HCT116 (cell line): ENCODE data around the gene CASKIN2. TPM values are rescaled to one million over a fixed set of nuclear protein-coding genes. Genes with fewer than 3 reads are reported as not detected.

Source experiments
- ATAC-seq: fragments of 200-7000 bp; cut with Tn5 transposase; 2 replicates; pipeline ENCODE4 v1.9.1; 2020; ENCODE audit warnings: mild to moderate bottlenecking, moderate library complexity
- BruUV-seq: library from RNA; stranded (reverse); fragments of 400-500 nt; replicated peaks from 2 replicates; lab custom pipeline; 2021; lab: Mats Ljungman, UMichigan
- CTCF ChIA-PET: fragments of 300-600 bp; sonication (Branson Sonifier 250); formaldehyde crosslinking; loops from one replicate; lab custom pipeline; 2021; ENCODE audit warnings: antibody characterized with exemption; lab: Charles Lee
- POLR2A ChIA-PET: fragments of 300-600, 350-600 bp; sonication (Branson Sonifier 250); formaldehyde crosslinking; loops from one replicate; lab custom pipeline; 2021; ENCODE audit warnings: antibody characterized with exemption; lab: Charles Lee
- RAD21 ChIA-PET, 2 experiments: fragments of 300-600 bp; sonication (Branson Sonifier 250); formaldehyde crosslinking; loops; one replicate each; lab custom pipeline; 2023; ENCODE audit warnings: low total read pairs in 2 of 2; ENCODE audit not compliant: uncharacterized antibody in 2 of 2, unreplicated experiment in 2 of 2, low non-redundant PET in 1 of 2; lab: Charles Lee
- DNase-seq: peaks from one replicate; pipeline ENCODE4 v3.0.0-alpha.2; 2010; ENCODE audit warnings: low read depth, low spot score
- H2AFZ ChIP-seq: fragments of 200-600 bp; shearing (Covaris generic), sonication (generic); 2 replicates; pipeline ENCODE4 v1.6.1; 2017; ENCODE audit warnings: low read depth, mixed run types, mixed read lengths, antibody characterized with exemption, low read length; ENCODE audit not compliant: poor library complexity, severe bottlenecking
- H3K27ac ChIP-seq: 2 replicates; pipeline ENCODE4 v1.5.1; 2012; ENCODE audit warnings: low read depth, low read length
- H3K27me3 ChIP-seq: fragments of 200-600 bp; sonication (generic); 2 replicates; pipeline ENCODE4 v1.6.1; 2016; ENCODE audit warnings: mixed run types, low read length, mixed read lengths; ENCODE audit not compliant: insufficient read depth
- H3K36me3 ChIP-seq, 2 experiments: fragments of 200-500 bp in 1 of 2; fragments of 200-600 bp in 1 of 2; sonication (Bioruptor generic) in 1 of 2; sonication (generic) in 1 of 2; 2 replicates each; pipeline versions ENCODE4 v1.5.1 to v1.6.1; 2014 to 2016; ENCODE audit warnings: low read length in 2 of 2, inconsistent platforms in 1 of 2, mixed read lengths in 1 of 2, mixed run types in 1 of 2; ENCODE audit not compliant: insufficient read depth in 2 of 2, control insufficient read depth in 1 of 2
- H3K4me1 ChIP-seq, 2 experiments: fragments of 200-600 bp in 1 of 2; sonication (generic) in 1 of 2; 2 replicates each; pipeline versions ENCODE4 v1.5.1 to v1.6.1; 2012 to 2017; ENCODE audit warnings: low read length in 2 of 2, inconsistent platforms in 1 of 2, mild to moderate bottlenecking in 1 of 2, mixed read lengths in 1 of 2, mixed run types in 1 of 2, moderate library complexity in 1 of 2; ENCODE audit not compliant: insufficient read depth in 2 of 2, control insufficient read depth in 1 of 2
- H3K4me2 ChIP-seq: fragments of 200-600 bp; sonication (generic); 2 replicates; pipeline ENCODE4 v1.6.1; 2017; ENCODE audit warnings: mixed run types, low read length, mixed read lengths
- H3K4me3 ChIP-seq, 2 experiments: fragments of 200-600 bp in 1 of 2; sonication (generic) in 1 of 2; replicated peaks in 1 of 2; 2 replicates each; pipeline ENCODE4 v1.5.1; 2011 to 2016; ENCODE audit warnings: low read length in 2 of 2, control low read depth in 1 of 2, low read depth in 1 of 2, mild to moderate bottlenecking in 1 of 2, mixed read lengths in 1 of 2, mixed run types in 1 of 2
- H3K79me2 ChIP-seq: fragments of 200-600 bp; sonication (generic); 2 replicates; pipeline ENCODE4 v1.6.1; 2017; ENCODE audit warnings: mild to moderate bottlenecking, mixed run types, low read length, moderate library complexity, mixed read lengths; ENCODE audit not compliant: insufficient read depth
- H3K9ac ChIP-seq: fragments of 200-600 bp; sonication (generic); 2 replicates; pipeline ENCODE4 v1.6.1; 2016; ENCODE audit warnings: low read length, mixed read lengths
- H3K9me2 ChIP-seq: fragments of 200-600 bp; sonication (generic), shearing (Covaris generic); 2 replicates; pipeline ENCODE4 v1.6.1; 2017; ENCODE audit warnings: mixed run types, mild to moderate bottlenecking, moderate library complexity; ENCODE audit not compliant: insufficient read depth
- H3K9me3 ChIP-seq, 2 experiments: fragments of 200-500 bp in 1 of 2; fragments of 200-600 bp in 1 of 2; sonication (Bioruptor generic) in 1 of 2; sonication (generic) in 1 of 2; 2 replicates each; pipeline ENCODE4 v1.6.1; 2014 to 2017; ENCODE audit warnings: low read length in 2 of 2, mixed read lengths in 2 of 2, inconsistent platforms in 1 of 2, low read depth in 1 of 2, mild to moderate bottlenecking in 1 of 2, mixed run types in 1 of 2, moderate library complexity in 1 of 2; ENCODE audit not compliant: control insufficient read depth in 1 of 2, insufficient read depth in 1 of 2
- H4K20me1 ChIP-seq: fragments of 200-600 bp; sonication (generic), shearing (Covaris generic); 2 replicates; pipeline ENCODE4 v1.6.1; 2017; ENCODE audit warnings: mixed run types, mild to moderate bottlenecking, moderate library complexity; ENCODE audit not compliant: insufficient read depth
- CBX3 ChIP-seq: IDR thresholded peaks from 2 replicates; pipeline ENCODE4 v1.6.1; 2012; ENCODE audit warnings: low read depth
- EZH2 ChIP-seq: fragments of 200-600 bp; sonication (generic); IDR thresholded peaks from 2 replicates; pipeline ENCODE4 v1.6.1; 2017; ENCODE audit warnings: antibody characterized with exemption, mixed run types
- EZH2phosphoT487 ChIP-seq: fragments of 200-600 bp; IDR thresholded peaks from 2 replicates; pipeline ENCODE4 v1.6.1; 2018; ENCODE audit warnings: antibody characterized with exemption, borderline replicate concordance
- MAX ChIP-seq: IDR thresholded peaks from 2 replicates; pipeline ENCODE4 v1.6.1; 2012
- REST ChIP-seq: IDR thresholded peaks from 2 replicates; pipeline ENCODE4 v1.6.1; 2012; ENCODE audit warnings: low read depth
- TCF7L2 ChIP-seq: IDR thresholded peaks from 2 replicates; pipeline ENCODE4 v1.7.0; 2011; ENCODE audit warnings: borderline replicate concordance, inconsistent platforms; ENCODE audit not compliant: insufficient read depth, insufficient read length; ENCODE audit errors: extremely low read depth
- YY1 ChIP-seq: IDR thresholded peaks from 2 replicates; pipeline ENCODE4 v1.6.1; 2011; ENCODE audit warnings: low read length, low read depth, moderate library complexity, mild to moderate bottlenecking; ENCODE audit not compliant: insufficient replicate concordance; ENCODE audit errors: extremely low read depth
- ZFX ChIP-seq: fragments of 450-650 bp; IDR thresholded peaks from 2 replicates; pipeline ENCODE4 v1.6.1; 2017
- intact Hi-C: fragments of 100-400 bp; cut with micrococcal nuclease; formaldehyde crosslinking; loops from 2 replicates; pipeline ENCODE4 v1.10.0; 2022
- total RNA-seq: library from RNA; stranded (reverse); gene quantifications from one replicate; pipeline ENCODE4 v1.2.1, GENCODE V29; 2021; ENCODE audit not compliant: unreplicated experiment

CASKIN2 gene
- total RNA-seq, 1 experiment from 2014 or later = 38.4 TPM

GRCh38 chr17:75531721-75532072 lies 16.4 kb upstream of the CASKIN2 start (continued):
- TF ChIP-seq REST = no peak

GRCh38 chr17:75530837-75531720 lies 15.7 kb upstream of the CASKIN2 start:
- Histone ChIP-seq H3K9me3 (no peaks in the 10 kb centered on the region), H3K27me3 (no peaks in the 10 kb centered on the region), H3K9me2 (no peaks in the 10 kb centered on the region), H2AFZ (no peak overlapping the region), H3K4me1 (peaks cover 46 to 66% of the 10 kb centered on the region in 2 experiments), H3K27ac (peak overlapping the region; percentile 98), H3K36me3 (peaks cover 0 to 11% of the 10 kb centered on the region in 2 experiments; a peak in 1 of 4 replicates), H3K4me3 (peak overlapping the region; percentile 17 to 35), H3K4me2 (peak overlapping the region; percentile 79), H3K79me2 (peaks cover 90% of the 10 kb centered on the region), H4K20me1 (no peaks in the 10 kb centered on the region), H3K9ac (peak overlapping the region; percentile 70)
- intact Hi-C loops = no loop called here
- ATAC-seq = peak; percentile 28
- POLR2A ChIA-PET = no interaction called here
- no TSS peak for BruUV-seq
- CTCF ChIA-PET = no interaction called here
- TF ChIP-seq CBX3 (no peak), YY1 (no peak), ZFX (no peak), EZH2phosphoT487 (no peak), TCF7L2 (no peak), EZH2 (no peak), MAX (no peak; the same call in 1 of the 2 replicates), REST (no peak)
- DNase-seq = no peak
- RAD21 ChIA-PET = no interaction called here
